OCI-LY1 (cell line): ENCODE results near the gene SREBF1.

ENCODE experiments used
- H2AFZ ChIP-seq: fragments of 200-600 bp; sonication (generic), shearing (Covaris generic); 2 replicates; pipeline ENCODE4 v1.6.0; 2014; ENCODE audit warnings: antibody characterized with exemption, mild to moderate bottlenecking, low read length
- H3F3A ChIP-seq: fragments of 200-600 bp; sonication (generic), shearing (Covaris generic); 2 replicates; pipeline ENCODE4 v1.6.0; 2014; ENCODE audit warnings: mild to moderate bottlenecking, antibody characterized with exemption, low read length, moderate library complexity; ENCODE audit not compliant: insufficient read depth
- H3K27ac ChIP-seq: fragments of 200-600 bp; sonication (generic); 2 replicates; pipeline ENCODE4 v1.5.1; 2014; ENCODE audit warnings: low read length, mixed run types, mild to moderate bottlenecking, low read depth; ENCODE audit not compliant: poor library complexity, severe bottlenecking
- H3K27me3 ChIP-seq: fragments of 200-600 bp; sonication (generic); 2 replicates; pipeline ENCODE4 v1.6.0; 2014; ENCODE audit warnings: antibody characterized with exemption, mild to moderate bottlenecking, low read length, moderate library complexity; ENCODE audit not compliant: insufficient read depth
- H3K36me3 ChIP-seq: fragments of 200-600 bp; sonication (generic); 2 replicates; pipeline ENCODE4 v1.6.1; 2014; ENCODE audit warnings: mild to moderate bottlenecking, antibody characterized with exemption, low read length, moderate library complexity, mixed read lengths; ENCODE audit not compliant: insufficient read depth
- H3K4me1 ChIP-seq: fragments of 200-600 bp; sonication (generic); 2 replicates; pipeline ENCODE4 v1.5.1; 2014; ENCODE audit warnings: mild to moderate bottlenecking, low read length, moderate library complexity; ENCODE audit not compliant: insufficient read depth, severe bottlenecking
- H3K4me2 ChIP-seq: fragments of 200-600 bp; sonication (generic), shearing (Covaris generic); 2 replicates; pipeline ENCODE4 v1.6.1; 2014; ENCODE audit warnings: low read length
- H3K4me3 ChIP-seq: fragments of 200-600 bp; sonication (generic); 2 replicates; pipeline ENCODE4 v1.5.1; 2014; ENCODE audit warnings: low read length, low read depth, mild to moderate bottlenecking, mixed read lengths; ENCODE audit not compliant: poor library complexity, severe bottlenecking
- H3K79me2 ChIP-seq: fragments of 200-600 bp; shearing (Covaris generic); 2 replicates; pipeline ENCODE4 v1.6.1; 2016; ENCODE audit warnings: mixed run types, low read length, mixed read lengths; ENCODE audit not compliant: insufficient read depth
- H3K9ac ChIP-seq: fragments of 200-600 bp; sonication (generic), shearing (Covaris generic); 2 replicates; pipeline ENCODE4 v1.6.1; 2014; ENCODE audit warnings: mild to moderate bottlenecking, low read length, mixed read lengths
- H3K9me2 ChIP-seq: fragments of 200-600 bp; sonication (generic), shearing (Covaris generic); 2 replicates; pipeline ENCODE4 v1.6.1; 2014; ENCODE audit warnings: low read depth, mild to moderate bottlenecking, low read length, mixed read lengths
- H3K9me3 ChIP-seq: fragments of 200-600 bp; shearing (Covaris generic); 2 replicates; pipeline ENCODE4 v1.6.1; 2014; ENCODE audit warnings: low read length, mixed read lengths
- H4K20me1 ChIP-seq: fragments of 200-600 bp; sonication (generic), shearing (Covaris generic); 2 replicates; pipeline ENCODE4 v1.6.0; 2016; ENCODE audit warnings: mild to moderate bottlenecking, low read length; ENCODE audit not compliant: insufficient read depth
- EZH2 ChIP-seq: fragments of 200-600 bp; sonication (generic), shearing (Covaris generic); IDR thresholded peaks from 2 replicates; pipeline ENCODE4 v1.8.0; 2017; ENCODE audit warnings: borderline replicate concordance, mixed run types, mild to moderate bottlenecking, antibody characterized with exemption, low read length, moderate library complexity, mixed read lengths
- TF ChIP-seq, protein P1 (sequence below): fragments of 200-600 bp; sonication (generic), shearing (Covaris generic); IDR thresholded peaks from 2 replicates; pipeline ENCODE4 v1.5.1; 2017; ENCODE audit warnings: mild to moderate bottlenecking, antibody characterized with exemption, low read length, moderate library complexity, mixed read lengths

SREBF1 gene

DNA sequence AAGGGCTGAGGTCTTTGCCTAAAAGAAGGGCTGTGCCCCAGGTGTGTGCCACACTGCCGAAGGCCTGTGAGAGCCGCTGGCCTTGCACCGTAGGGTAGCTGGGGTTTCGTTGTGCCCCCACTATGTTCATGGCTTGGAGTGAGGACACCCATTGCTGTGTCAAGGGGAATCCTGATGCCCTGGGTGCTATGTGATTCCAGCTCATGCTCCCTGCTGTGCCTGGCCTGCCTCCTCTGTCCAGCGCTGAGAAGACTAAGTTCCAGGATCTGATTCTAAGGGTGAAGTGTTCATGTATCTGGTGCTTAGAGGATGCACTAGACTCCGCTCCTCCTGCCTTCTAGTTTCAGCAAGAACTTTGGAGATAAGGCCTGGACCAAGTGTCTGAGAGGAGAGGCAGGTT, 47.4 kb downstream of the SREBF1 start:
- H3K9me2 ChIP-seq = no peaks in the 10 kb centered on the region
- no peaks in the 10 kb centered on the region for H3K79me2 ChIP-seq
- H3F3A ChIP-seq = no peaks in the 10 kb centered on the region
- no peak overlapping the region for H3K9ac ChIP-seq
- H4K20me1 ChIP-seq = no peaks in the 10 kb centered on the region
- no peak overlapping the region for H2AFZ ChIP-seq
- no peaks in the 10 kb centered on the region for H3K36me3 ChIP-seq
- H3K27me3 ChIP-seq = peaks cover 14% of the 10 kb centered on the region; the same call in 1 of the 2 replicates
- H3K4me3 ChIP-seq = no peak overlapping the region
- peaks cover 5% of the 10 kb centered on the region for H3K4me1 ChIP-seq
- no peak overlapping the region for H3K4me2 ChIP-seq
- no peak for TF ChIP-seq EZH2
- TF ChIP-seq, protein P1, sequence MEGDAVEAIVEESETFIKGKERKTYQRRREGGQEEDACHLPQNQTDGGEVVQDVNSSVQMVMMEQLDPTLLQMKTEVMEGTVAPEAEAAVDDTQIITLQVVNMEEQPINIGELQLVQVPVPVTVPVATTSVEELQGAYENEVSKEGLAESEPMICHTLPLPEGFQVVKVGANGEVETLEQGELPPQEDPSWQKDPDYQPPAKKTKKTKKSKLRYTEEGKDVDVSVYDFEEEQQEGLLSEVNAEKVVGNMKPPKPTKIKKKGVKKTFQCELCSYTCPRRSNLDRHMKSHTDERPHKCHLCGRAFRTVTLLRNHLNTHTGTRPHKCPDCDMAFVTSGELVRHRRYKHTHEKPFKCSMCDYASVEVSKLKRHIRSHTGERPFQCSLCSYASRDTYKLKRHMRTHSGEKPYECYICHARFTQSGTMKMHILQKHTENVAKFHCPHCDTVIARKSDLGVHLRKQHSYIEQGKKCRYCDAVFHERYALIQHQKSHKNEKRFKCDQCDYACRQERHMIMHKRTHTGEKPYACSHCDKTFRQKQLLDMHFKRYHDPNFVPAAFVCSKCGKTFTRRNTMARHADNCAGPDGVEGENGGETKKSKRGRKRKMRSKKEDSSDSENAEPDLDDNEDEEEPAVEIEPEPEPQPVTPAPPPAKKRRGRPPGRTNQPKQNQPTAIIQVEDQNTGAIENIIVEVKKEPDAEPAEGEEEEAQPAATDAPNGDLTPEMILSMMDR = no peak
- no peak overlapping the region for H3K27ac ChIP-seq
- no peaks in the 10 kb centered on the region for H3K9me3 ChIP-seq

DNA sequence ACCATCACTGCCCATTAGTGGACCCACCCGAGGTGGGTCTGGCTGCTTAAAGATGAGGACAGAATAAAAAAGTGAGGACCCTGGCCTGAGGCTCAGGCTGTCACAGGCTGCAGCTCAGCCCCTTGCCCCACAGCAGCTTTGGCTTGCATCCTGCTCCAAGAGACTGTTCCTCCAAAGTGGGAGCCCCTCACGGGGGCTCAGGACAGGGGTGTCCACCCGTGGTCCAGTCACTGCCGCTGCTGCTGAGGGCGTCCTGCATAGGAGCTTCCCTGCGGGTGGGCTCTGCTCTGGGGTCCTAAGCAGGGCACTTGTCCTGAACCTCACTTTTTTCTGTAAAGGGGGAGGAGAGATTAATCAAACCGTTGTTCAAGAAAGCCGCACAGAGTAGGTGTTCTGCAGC, 47.8 kb downstream of the SREBF1 start:
- Histone ChIP-seq H3K4me3 (no peak overlapping the region), H4K20me1 (no peaks in the 10 kb centered on the region), H3K27ac (no peak overlapping the region), H3K27me3 (peaks cover 11% of the 10 kb centered on the region; the same call in 1 of the 2 replicates), H3K4me1 (peaks cover 9% of the 10 kb centered on the region), H3K36me3 (no peaks in the 10 kb centered on the region), H3K9me3 (no peaks in the 10 kb centered on the region), H2AFZ (no peak overlapping the region), H3K79me2 (no peaks in the 10 kb centered on the region), H3K9ac (no peak overlapping the region), H3K9me2 (no peaks in the 10 kb centered on the region), H3F3A (no peaks in the 10 kb centered on the region), H3K4me2 (no peak overlapping the region)
- TF ChIP-seq EZH2 = no peak
- TF ChIP-seq, protein P1 = no peak

DNA sequence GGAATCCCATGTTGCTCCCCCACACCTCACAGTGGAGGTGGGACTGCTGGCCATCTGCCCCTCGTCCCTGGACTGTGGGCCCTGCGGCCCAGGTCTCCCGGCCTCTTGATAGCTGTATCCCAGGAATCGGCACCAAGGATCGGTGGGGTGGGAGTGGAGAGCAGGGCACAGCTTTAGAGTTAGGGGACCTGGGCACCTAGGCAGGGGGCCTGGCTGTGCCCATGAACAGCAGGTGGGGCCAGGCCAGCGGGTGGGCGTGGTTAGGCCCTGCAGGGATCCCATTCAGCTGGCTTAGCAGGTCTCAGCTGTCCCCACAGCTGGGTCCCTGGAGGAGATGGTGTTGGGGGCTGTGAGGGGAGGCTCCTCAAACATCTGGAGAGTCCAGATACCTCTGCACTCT, 49.2 kb downstream of the SREBF1 start:
- H3K4me3 ChIP-seq = no peak overlapping the region
- no peak overlapping the region for H3K4me2 ChIP-seq
- no peaks in the 10 kb centered on the region for H3K9me3 ChIP-seq
- no peak overlapping the region for H2AFZ ChIP-seq
- H3K36me3 ChIP-seq = no peaks in the 10 kb centered on the region
- no peak overlapping the region for H3K27ac ChIP-seq
- H3K9me2 ChIP-seq = no peaks in the 10 kb centered on the region
- H3K4me1 ChIP-seq = peaks cover 23% of the 10 kb centered on the region
- H3F3A ChIP-seq = no peaks in the 10 kb centered on the region
- no peaks in the 10 kb centered on the region for H3K79me2 ChIP-seq
- TF ChIP-seq EZH2 = no peak
- TF ChIP-seq, protein P1 = no peak
- peaks cover 9% of the 10 kb centered on the region; the same call in 1 of the 2 replicates for H3K27me3 ChIP-seq
- H4K20me1 ChIP-seq = no peaks in the 10 kb centered on the region
- no peak overlapping the region for H3K9ac ChIP-seq
